Ascending aorta (tissue), 2 donors: ENCODE measurements around the gene SIN3B. TPM values are rescaled to one million over a fixed set of nuclear protein-coding genes. Genes with fewer than 3 reads are reported as not detected.

Source experiments
- DNase-seq, 2 donors: peaks; one replicate each; pipeline ENCODE4 v3.0.0-alpha.2; 2019; ENCODE audit warnings: low spot score in 2 of 2
- H3K27ac ChIP-seq, 2 donors: fragments of 200-600 bp; sonication (generic); one replicate each; pipeline ENCODE4 v1.5.1; 2016 to 2017; ENCODE audit warnings: mild to moderate bottlenecking in 1 of 2
- H3K27me3 ChIP-seq: fragments of 200-600 bp; sonication (generic); one replicate; pipeline ENCODE4 v1.5.1; 2017
- H3K36me3 ChIP-seq, 2 donors: fragments of 200-600 bp; sonication (generic); one replicate each; pipeline ENCODE4 v1.5.1; 2016
- H3K4me1 ChIP-seq, 2 donors: fragments of 200-600 bp; sonication (generic); one replicate each; pipeline ENCODE4 v1.5.1; 2016 to 2017; ENCODE audit warnings: mild to moderate bottlenecking in 1 of 2
- H3K4me3 ChIP-seq, 2 donors: fragments of 200-600 bp; sonication (generic); one replicate each; pipeline ENCODE4 v1.5.1; 2016 to 2017; ENCODE audit warnings: mild to moderate bottlenecking in 1 of 2
- H3K9me3 ChIP-seq, 2 donors: fragments of 200-600 bp; sonication (generic); one replicate each; pipeline ENCODE4 v1.5.1; 2016
- CTCF ChIP-seq, 3 experiments: fragments of 200-600 bp in 2 of 3; fragments of 450-650 bp in 1 of 3; sonication (generic) in 2 of 3; IDR thresholded peaks; one replicate each; pipeline ENCODE4 v1.5.1; 2016 to 2019; ENCODE audit warnings: antibody characterized with exemption in 3 of 3, mild to moderate bottlenecking in 1 of 3, moderate library complexity in 1 of 3
- intact Hi-C: fragments of 100-400 bp; cut with DNase I; formaldehyde crosslinking; loops from one replicate; pipeline ENCODE4 v1.15.1; 2023
- total RNA-seq: library from RNA; depleted of rRNA; stranded (reverse); fragments of >200 nt; gene quantifications from one replicate; pipeline ENCODE4 v1.1.0, GENCODE V29; 2016

The SIN3B gene
- total RNA-seq, 1 donor from 2014 or later = 72.3 TPM

DNA sequence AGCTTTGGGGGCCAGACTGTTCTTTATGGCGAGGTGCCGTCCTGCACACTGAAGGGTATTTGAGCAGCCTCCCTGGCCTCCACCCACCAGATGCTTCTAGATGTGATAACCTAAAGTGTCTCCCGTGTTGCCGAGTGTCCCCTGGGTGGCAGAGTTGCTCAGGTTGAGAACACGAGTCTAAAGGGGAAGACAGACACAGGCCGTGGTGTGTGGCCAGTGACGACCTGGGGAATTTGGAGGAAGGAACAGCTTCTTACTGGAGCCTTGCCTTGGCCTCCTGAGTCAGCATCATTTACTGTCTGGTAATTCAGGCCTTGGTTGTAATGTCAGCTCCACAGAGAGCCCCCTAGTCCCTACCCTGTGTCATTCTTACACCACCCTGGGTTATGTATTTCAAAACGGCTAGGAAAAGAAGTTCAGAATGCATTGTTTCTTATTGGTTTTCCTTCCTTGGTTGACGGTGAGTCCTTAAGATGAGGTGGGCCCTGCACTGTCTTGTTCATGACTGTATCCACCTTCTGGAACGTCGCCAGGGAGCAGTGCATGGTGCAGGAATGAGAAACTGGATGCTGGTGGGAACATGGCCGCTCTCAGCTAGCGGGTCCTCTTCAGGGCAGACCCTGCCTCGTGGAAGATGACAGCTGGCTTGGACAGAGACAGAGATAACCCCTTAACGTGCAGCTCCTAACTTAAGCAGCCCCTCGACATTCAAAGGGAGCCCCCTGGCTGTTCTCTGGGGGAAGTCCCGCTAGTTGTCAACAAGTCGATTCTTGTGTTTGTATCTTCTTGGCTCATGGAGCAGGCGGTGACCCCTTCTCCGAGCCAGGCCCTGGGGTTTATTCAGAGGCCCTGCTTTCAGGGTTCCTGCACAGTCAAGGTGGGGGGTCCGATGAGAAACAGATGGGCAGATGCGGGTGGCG is 7.2 kb downstream of the SIN3B start:
- Histone ChIP-seq H3K9me3 (no peaks in the 10 kb centered on the region), H3K36me3 (peaks cover 52 to 88% of the 10 kb centered on the region in 2 donors), H3K27me3 (no peaks in the 10 kb centered on the region), H3K4me1 (no peaks in the 10 kb centered on the region), H3K4me3 (no peak overlapping the region), H3K27ac (no peak overlapping the region)
- TF ChIP-seq CTCF (IDR thresholded peaks at IDR 0.05) = no peak
- intact Hi-C loops = no loop called here
- DNase-seq = no peak

DNA sequence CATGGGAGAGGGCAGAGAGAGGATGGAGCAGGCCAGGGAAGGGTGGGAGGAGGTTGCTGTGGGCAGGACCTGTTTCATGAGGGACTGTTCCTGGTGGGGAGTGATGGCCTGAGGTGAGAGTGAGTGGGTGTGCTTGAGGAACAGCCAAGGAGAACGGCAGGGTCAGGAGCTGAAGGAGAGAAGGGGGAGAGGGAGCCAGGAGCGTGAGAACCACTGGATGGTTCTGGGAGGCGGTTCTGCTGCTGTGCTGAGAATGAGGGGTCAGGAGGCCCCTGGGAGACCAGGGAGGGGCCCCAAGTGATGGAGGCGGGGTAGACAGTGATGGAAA is 7.8 kb downstream of the SIN3B start:
- no peak overlapping the region for H3K4me3 ChIP-seq
- no peaks in the 10 kb centered on the region for H3K27me3 ChIP-seq
- H3K36me3 ChIP-seq = peaks cover 52 to 88% of the 10 kb centered on the region in 2 donors
- intact Hi-C loops = no loop called here
- H3K27ac ChIP-seq = no peak overlapping the region
- no peak for DNase-seq
- TF ChIP-seq CTCF (IDR thresholded peaks at IDR 0.05) = no peak
- H3K4me1 ChIP-seq = no peaks in the 10 kb centered on the region
- H3K9me3 ChIP-seq = no peaks in the 10 kb centered on the region

- no peak overlapping the region for H3K27ac ChIP-seq
- TF ChIP-seq CTCF (IDR thresholded peaks at IDR 0.05) = no peak
- peaks cover 51 to 88% of the 10 kb centered on the region in 2 donors for H3K36me3 ChIP-seq
- H3K4me3 ChIP-seq = no peak overlapping the region
- no peaks in the 10 kb centered on the region for H3K27me3 ChIP-seq
- DNase-seq = no peak
- H3K4me1 ChIP-seq = no peaks in the 10 kb centered on the region
- intact Hi-C loops = no loop called here
- no peaks in the 10 kb centered on the region for H3K9me3 ChIP-seq
These were observed 12.3 kb downstream of the SIN3B start for GRCh38 chr19:16841391-16841926.

DNA sequence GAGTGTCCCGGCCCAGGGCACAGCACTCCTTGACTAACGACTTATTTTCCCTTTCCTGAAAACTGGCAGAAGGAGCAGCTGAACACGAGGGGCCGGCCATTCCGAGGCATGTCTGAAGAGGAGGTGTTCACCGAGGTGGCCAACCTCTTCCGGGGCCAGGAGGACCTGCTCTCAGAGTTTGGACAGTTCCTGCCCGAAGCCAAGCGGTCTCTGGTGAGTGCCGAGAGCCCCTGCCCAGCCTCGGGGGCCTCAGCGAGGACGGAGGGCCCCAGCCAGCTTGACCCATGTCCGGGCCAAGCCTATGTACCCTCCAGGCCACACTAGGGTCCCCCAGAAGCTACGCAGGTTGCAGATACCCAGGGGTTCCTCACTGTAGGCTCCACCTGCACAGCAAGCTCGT is 17.7 kb downstream of the SIN3B start:
- Histone ChIP-seq H3K27ac (no peak overlapping the region), H3K4me3 (no peak overlapping the region), H3K9me3 (no peaks in the 10 kb centered on the region), H3K36me3 (peaks cover 83 to 99% of the 10 kb centered on the region in 2 donors), H3K4me1 (no peaks in the 10 kb centered on the region), H3K27me3 (no peaks in the 10 kb centered on the region)
- no peak for TF ChIP-seq CTCF (IDR thresholded peaks at IDR 0.05)
- intact Hi-C loops = no loop called here
- no peak for DNase-seq

GRCh38 chr19:16847430-16847829 is 18.2 kb downstream of the SIN3B start:
- peaks cover 83 to 99% of the 10 kb centered on the region in 2 donors for H3K36me3 ChIP-seq
- no peak overlapping the region for H3K27ac ChIP-seq
- H3K4me3 ChIP-seq = no peak overlapping the region
- H3K27me3 ChIP-seq = no peaks in the 10 kb centered on the region
- no peaks in the 10 kb centered on the region for H3K4me1 ChIP-seq
- no peak for DNase-seq
- intact Hi-C loops = no loop called here
- TF ChIP-seq CTCF (IDR thresholded peaks at IDR 0.05) = no peak
- no peaks in the 10 kb centered on the region for H3K9me3 ChIP-seq
